GM18907 (cell line): ENCODE data around the gene KRI1.
"Not testable (repeated sequence)": the region's sequence is repeated elsewhere in the genome, so short reads cannot be mapped to it uniquely, and the experiment has no call there.

Experiments used
- ATAC-seq: cut with Tn5 transposase; IDR thresholded peaks from one replicate; pipeline ENCODE4 v1.9.1; 2021; ENCODE audit warnings: mild to moderate bottlenecking, moderate library complexity; ENCODE audit not compliant: unreplicated experiment

KRI1 gene

DNA sequence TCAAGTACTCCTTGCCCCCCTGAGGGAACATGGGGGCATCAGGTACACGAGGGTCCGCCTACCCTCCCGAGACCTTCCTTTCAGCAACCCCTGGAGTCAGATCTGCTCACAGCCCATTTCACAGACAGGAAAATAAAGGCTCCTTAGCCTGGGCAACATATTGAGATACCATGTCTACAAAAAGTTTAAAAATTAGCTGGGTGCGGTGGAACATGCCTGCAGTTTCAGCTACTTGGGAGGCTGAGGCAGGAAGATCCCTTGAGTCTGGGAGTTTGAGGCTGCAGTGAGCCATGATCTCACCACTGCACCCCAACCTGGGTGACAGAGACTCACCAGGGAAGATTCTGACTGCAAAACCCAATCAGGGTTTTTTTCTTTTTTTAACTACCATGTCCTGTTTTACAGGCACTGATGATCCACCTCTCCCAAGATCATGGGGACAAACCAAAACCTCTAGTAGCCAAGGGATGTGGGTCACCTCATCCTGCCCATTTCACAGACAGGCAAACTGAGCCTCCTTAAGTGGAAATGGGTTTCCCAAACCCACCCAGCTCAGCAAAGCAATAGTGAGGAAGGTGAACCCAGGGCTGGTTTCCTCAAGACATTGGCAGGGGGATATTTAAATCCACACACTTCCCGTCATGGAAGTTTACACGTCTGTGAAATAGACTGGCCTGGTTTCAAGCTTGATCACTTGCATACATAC lies 9.4 kb upstream of the KRI1 start:
- ATAC-seq, result no peak

DNA sequence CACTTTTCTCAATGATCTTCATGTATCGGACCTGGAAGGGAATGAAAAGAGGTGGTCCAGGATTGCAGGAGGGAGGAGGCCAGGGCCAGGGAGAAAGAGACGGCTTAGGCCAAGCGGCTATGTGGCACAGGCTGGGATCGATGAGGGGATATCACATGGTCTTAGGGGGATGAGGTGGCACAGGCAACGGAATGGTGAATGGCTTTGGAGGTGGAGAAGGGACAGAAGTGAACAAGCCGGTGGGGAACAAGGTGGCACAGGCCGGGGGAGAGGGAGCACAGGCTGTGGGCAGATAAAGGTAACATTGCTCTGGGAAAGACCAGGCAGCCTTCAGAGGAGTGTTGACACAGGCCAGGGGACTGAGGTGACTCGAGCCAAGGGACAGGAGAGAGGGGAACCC lies 8.7 kb upstream of the KRI1 start:
- ATAC-seq, result no peak

DNA sequence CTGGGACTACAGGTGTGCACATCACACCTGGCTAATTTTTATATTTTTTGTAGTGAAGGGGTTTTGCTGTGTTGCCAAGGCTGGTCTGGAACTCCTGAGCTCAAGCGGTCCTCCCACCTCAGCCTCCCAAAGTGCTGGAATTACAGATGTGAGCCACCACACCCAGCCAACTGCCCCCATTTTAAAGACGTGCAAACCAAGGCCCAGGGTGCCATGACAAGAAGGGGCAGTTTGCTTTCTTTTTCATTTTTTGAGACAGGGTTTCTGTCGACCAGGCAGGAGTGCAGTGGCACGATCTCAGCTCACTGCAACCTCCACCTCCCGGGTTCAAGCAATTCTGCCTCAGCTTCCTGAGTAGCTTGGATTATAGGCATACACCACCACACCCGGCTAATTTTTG lies 8.0 kb upstream of the KRI1 start:
- ATAC-seq, result not testable (repeated sequence)

DNA sequence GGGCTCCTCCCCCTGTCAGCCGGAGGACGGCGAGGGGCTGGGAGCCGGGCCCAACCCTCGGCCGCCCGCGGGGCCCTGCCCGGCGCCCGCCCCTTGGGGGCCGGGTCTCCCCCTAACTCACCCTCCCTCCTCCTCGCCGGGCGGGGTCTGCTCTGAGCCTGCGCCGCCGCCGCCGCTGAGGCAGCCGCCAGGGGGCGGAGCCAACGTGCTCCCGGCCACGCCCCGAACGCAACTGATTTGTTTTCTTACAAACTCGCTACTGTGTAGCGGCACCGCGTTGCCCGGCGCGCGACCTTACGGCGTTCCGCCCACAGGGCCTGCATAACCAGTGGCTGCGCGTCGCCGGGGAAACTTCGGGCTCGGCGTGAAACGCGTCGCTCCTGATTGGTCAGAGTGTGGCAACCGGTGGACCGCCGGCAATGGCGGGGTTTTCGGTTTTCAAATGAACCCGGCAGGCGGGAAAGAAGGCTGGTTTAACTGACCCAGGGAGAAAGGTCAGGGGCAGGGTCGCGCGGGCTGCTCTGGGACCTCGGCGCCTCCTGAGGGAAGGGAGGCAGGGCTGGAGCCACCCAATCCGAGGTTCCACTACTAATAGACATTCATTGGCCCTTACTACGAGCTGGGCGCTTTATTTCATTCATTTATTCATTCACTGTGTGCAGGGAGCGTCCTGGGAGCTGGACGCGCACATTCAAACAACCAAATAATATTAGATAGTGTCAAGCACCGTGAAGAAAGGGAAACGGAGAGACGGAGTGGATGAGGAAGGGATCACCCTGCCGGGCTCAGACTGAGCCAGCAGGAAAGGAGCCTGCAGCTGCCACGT lies 3.2 kb upstream of the KRI1 start, which contains the start of gene CDKN2D:
Gene CDKN2D, minus strand, starts transcription at position 154 of the 826 bp plus-strand sequence. CDS start 326 bp downstream, outside the sequence.
- peak; percentile 69 for ATAC-seq

DNA sequence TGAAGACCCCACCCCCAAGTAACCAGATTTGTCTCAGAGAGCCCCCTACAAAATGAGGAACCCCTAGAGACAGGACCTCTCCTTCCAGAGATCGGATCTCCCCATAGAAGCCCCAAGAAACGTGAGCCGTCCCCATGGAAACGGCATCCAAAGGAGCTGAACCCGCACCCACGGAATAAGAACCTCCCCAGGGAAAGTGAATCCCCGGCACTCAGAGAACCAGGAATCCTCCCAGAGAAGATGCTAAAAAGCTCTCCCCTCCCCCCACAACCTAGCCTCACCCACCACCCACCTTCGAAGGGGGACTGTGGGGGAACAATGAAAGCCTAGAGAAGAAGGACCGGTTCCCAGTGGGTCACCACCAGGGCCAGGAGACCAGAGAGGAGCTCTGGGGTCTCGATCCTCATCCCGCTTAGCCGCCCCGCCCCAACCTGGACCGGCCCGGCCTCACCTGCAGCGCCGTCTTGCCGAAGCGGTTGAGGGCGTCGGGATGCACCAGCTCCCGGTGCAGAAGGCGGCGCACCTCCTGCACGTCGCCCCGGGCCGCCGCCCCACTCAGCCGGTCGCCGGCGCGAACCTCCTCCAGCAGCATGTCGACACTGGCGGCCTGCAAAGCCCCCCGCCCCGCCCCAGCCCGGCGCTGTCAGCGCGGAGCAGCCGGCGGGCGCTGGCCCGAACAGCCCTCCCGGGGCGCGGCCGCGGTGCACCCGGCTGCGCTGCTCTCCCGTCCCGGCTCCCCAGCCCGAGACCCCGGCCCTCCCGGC lies 2.4 kb upstream of the KRI1 start:
- peak; percentile 9 for ATAC-seq

DNA sequence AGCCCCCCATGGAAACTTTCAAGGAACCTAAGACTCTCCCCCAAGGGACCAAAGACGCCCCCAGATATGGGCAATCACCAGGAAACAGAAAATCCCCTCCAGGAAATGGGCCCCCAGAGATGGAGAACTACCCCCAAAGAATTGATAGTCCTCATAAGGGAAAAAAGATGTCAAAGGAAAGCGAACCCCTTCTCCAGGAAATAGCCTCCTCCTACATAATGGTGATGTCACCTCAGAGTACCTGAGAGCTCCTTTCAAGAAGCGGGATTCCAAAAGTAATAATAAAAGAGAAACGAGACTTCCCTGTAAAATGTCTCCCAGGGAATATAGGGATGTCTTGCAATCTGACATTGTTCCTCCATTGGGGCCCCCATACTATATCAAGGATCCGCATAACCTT lies 1.8 kb upstream of the KRI1 start:
- no peak for ATAC-seq

DNA sequence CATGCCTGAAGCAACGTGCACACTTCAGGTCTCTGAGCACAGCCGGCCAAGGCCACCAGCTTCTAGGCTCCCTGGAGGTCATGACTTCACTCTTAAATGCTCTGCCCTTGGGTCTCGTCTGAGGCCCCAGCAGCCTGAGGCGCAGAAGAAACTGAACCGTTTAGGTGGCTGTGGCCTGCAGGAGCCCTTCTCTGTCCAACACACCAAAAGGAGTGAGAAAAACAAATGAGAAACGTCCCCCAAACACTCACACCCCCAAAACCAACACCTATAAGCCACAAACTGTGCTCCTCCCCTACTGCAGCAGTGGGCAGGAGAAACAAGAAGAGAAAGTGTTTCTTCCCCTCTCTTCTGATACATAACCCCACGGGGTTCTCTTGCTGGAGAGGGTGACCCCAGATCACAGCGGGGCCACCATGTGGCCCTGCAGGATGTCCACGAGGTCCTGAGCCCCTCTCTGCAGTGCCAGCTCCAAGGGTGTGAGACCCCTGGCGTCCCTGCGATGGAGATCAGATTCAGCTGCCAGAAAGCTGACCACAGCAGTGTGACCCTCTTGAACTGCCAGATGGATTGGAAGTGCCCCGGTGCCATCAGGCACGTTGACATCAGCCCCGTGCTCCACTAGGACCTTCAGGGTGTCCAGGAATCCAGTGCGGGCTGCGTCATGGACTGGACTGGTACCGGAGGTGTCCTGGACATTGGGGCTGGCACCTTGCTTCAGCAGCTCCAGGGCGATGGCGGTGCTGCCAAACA lies 1.0 kb upstream of the KRI1 start:
- ATAC-seq, result peak; percentile 22

DNA sequence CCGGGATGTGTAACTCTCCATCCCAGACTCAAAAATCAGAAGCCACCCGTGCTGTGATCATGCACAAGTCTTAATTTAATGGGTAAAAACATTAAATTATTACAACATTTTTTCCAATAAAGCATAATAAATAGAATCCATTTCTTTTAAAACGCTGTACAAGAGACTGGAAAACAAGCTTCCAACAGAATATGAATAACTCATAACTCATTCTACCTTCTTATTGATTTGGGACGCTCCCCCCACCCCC lies 523 bp upstream of the KRI1 start:
- no peak for ATAC-seq

DNA sequence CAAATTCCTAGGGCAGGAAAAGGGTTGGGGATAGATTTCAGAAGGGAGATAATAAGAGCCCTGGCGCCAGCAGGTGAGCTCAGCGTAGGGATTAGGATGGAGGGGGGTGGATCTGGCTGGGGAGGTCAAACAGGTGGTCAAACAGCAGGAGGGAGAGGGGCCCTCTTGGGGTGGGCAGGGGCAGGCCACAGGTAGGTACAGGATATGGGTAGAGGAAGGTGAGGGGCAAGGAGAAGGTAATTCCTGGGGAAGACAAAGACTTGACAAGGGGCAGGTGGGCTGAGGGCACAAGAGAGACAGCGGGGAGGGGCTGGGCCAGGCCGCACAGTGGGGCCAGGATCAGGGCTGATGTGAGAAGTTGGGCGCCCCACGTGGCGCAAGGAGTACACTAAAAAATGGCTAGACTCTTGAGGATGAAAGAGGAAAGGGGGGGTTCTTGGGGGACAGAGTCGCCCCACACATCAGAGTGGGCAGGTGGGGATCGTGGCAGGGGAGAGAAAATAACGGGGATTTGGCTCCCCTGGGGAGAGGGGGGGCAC lies 713 bp downstream of the KRI1 start:
- ATAC-seq, result no peak

DNA sequence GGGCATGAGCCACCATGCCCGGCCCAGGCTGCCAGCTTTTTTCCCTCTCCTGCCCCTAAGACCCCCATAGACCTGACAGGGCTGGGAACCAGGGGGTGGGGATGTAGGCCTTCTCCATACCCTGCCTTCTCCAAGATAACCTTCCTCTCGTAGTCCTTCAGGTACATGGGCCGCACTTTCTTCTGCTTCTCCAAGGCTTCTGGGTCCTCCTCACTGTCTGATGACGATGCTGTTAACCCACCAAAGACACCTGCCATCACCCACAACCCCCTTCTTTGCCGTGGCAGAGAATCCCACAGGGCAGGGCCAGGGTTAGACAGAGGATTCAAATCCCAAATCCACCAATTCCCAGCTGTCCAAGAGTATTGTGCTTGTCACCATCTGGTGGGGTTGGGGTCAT lies 3.2 kb downstream of the KRI1 start:
- ATAC-seq, result no peak

DNA sequence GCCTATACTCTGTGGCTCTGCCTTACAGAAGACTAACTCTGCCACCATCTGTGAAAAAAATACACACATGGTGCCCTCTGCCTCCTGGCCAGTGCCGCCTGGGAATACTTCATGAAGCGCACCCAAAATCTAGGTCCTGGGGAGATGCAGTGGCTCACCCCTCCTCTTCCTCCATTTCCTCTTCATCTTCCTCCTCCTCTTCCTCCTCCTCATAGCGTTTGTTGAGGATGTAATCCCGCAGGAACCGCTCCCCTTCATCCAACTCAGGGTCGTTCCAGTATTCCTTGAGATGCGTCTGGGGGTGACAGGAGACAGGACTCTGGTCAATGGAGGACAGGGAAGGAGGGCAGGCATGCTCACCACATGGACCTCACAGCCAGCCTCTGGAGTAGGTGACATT lies 5.7 kb downstream of the KRI1 start:
- ATAC-seq, result no peak

DNA sequence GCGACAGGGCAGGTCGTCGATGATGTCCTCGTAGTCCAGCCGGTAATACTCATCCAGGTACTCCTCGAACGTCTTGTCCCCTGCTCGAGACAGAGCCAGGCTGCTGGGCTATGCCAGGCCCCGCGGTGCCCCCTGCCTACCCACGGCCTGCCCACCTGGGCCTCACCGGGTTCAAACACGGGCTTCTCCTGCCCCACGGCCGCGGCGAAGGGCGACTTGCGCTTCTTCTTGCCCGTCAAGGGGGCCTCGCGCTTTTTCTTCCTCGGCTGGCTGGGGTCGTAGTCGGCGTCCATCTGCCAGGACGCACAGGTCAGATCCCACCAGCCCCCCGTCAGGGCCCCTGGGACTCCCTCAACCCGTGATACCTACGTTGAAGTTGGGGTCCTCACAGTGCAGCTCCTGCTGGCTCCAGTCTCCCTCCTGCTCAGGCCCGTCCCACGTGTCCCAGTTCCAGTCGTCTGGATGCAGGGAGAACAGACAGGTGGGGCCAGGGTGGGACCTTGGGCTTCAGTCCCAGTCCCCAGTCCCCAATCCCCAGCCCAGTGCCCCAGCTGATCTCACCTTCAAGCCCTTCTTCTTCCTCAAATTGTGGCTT lies 8.1 kb downstream of the KRI1 start:
- no peak for ATAC-seq

DNA sequence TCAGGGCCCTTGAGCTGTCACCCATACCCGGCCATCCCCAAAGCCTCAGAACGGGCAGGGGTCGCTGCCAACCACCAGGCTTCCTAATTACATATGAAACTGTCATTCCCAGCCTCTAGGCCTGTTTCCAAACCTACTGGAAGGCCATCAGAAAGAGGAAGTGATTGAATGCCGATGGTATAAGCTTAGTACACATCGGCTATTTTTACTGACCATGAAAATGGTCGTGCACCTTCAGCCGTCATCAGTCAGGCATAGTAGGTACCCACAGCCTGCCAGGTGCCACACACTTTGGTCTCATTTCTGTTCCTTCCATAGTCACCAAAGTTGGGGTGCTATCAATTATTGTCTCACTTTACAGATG lies 10.2 kb downstream of the KRI1 start:
- ATAC-seq, result no peak

DNA sequence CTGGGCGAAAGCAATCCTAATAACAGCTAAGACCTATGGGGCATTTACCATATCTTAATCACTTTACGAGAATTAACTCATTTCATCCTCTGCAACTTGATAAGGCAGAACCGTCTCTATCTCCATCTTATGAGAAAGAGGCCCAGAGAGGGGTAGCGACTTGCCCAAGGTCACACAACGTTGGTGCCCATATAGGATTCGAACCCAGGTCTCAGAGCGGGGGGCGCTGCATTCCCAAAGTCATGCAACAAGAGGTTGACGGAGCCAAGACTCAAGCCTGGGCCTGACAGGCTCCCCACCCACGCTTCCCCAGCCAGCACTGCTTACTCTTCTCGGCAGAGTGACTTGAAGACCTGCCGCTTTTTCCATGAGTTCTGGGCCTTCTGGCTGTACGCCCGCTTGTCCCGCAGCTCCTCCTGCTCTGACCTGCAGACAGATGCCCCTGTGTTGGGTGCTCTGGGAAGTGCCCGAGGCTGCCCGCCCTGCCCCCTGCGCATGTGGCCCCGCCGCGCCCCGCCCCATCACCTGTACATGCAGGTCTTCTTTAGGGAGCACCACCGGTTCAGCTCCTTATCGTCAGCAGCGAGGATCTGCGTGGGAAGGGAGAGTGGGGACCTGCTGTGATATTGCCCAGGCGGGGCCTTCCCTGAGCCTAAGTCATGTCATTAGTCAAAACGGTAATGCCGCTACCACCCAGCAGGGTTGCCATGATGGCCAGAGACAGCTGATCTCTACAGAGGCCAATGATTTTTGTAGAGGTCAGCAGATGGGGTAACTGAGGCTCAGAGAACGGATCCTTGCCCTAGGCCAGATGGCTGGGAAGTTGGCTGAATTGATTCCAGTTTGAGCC lies 10.8 kb downstream of the KRI1 start:
- ATAC-seq, result no peak

DNA sequence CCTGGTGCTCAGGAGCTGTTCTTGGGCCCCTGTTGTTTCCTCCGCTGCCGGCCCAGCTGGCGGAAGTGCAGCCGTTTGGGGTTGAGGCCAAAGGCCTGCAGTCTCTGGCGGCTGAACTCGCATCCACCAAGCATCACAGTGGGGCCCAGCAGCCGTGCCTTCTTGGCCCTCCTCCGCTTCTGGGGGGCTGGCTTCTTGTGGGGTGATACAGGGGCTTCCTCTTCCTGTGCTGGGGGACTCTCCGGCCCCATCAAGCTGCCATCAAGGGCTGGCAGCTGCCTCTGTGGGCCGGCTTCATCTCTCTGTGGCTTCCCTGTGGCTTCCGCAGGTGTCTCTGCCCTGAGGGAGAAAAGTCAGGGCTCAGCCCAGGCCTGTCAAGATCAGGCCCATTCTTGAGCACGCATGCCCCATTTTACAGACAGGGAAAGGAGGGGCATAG lies 11.8 kb downstream of the KRI1 start:
- peak; percentile 62 for ATAC-seq

DNA sequence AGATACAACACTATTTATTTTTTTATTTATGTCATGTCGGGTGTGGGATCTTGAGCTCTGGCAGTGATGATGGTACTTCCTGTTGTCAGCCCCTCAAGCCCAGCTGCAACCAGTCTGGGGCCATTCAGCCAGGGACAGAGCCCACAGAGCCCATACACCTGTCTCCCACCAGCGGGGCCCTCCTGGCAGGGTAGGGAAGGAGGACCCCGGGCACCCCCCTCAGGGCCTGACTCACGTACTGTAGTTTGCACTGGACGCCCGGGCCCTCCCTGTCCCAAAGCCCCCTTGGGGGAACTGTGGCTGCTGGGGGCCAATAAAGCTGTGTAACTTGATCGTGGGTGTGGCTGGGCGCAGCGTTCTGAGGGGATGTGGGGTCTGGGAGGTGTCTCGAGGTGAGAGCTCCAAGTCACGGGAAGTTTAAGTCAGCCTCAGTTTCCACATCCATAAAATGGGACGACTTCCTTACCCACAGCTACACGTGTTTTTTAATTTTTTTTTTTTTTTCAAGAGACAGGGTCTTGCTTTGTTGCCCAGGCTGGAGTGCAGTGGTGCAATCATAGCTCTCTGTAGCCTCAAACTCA lies 12.6 kb downstream of the KRI1 start:
- ATAC-seq, result no peak

DNA sequence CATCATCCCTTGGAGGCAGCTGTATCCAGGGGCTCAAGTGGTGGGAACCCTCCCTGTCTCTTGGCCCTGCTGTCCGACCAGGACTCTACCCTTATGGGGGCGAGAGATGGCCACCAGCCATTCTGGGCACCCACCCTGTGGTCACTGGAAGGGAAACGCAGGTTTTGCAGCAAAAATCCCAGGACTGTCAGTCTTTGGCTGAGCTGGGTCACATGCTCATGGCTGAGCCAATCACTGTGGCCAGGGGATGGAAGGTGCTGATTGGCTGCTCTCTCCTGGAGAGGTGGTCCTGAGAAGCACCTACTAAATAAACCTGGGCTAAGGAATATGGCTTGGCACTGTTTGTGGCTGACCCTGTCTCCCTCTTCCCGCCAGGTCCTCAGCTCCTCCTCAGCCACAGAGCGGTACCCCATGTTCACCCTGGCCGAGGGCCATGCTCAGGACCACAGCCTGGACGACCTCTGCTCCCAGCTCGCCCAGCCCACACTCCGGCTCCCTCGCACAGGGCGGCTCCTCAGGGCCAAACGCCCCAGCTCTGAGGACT lies 13.2 kb downstream of the KRI1 start:
- ATAC-seq, result no peak

DNA sequence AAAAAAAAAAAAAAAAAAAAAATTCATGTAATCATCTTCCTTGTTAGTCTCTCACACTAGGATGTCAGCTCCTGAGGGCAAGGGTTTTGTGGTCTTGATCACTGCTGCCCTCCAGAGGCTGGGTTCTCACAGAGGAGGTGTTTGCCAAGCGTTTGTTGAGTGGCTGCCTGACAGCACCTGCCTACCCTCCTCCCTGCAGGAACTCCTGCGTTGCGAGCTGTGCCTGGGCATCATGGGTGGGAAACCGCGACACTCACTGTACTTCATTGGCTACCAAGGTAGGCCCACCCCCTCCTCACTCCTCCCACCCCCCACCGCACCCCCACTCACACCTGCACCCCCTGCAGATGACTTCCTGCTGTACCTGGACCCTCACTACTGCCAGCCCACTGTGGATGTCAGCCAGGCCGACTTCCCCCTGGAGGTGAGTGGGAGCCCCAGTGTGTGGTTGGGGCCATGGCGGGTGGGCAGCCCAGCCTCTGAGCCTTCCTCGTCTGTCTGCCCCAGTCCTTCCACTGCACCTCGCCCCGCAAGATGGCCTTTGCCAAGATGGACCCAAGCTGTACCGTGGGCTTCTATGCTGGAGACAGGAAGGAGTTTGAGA lies 14.0 kb downstream of the KRI1 start:
- no peak for ATAC-seq

DNA sequence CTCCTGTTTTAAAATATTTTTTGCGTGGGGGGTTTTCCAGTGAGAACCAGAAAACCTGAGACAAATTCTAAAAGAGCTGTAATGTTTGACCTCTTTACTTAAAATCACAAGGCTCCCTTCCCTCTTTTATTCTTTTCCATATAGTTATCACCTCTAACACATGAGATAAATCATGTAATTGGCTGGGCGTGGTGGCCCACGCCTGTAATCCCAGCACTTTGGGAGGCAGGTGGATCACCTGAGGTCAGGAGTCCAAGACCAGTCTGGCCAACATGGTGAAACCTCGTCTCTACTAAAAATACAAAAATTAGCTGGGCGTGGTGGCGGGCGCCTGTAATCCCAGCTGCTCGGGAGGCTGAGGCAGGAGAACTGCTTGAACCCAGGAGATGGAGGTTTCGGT lies 14.8 kb downstream of the KRI1 start:
- not testable (repeated sequence) for ATAC-seq
